ENCODE results near the gene APC2.

APC2 gene

DNA sequence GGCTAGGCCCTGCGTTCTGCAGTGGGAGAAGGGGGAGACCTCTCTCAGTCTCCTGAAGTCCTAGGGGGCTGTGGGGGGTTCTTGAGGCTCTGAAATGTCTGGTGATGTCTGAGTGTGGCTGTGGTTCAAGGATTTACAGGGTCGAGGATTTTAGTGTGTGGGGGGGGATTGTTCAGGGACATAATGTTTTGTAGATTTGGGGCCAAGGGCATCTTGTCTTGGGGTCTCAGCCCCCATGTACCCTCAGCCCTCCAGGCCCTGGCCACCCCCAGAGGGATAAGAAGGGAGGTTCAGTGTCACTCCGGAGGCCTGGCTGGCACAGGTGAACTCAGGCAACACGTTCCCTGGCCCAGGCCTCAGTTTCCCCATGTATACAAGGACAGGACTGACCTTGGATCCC is 2.4 kb upstream of the APC2 start:
- DNase-seq, result no peak

GRCh38 chr19:1447944-1448343 is 2.0 kb upstream of the APC2 start:
- DNase-seq, result no peak

- no peak for DNase-seq
These were observed 1.1 kb downstream of the APC2 start for GRCh38 chr19:1450735-1451731.

DNA sequence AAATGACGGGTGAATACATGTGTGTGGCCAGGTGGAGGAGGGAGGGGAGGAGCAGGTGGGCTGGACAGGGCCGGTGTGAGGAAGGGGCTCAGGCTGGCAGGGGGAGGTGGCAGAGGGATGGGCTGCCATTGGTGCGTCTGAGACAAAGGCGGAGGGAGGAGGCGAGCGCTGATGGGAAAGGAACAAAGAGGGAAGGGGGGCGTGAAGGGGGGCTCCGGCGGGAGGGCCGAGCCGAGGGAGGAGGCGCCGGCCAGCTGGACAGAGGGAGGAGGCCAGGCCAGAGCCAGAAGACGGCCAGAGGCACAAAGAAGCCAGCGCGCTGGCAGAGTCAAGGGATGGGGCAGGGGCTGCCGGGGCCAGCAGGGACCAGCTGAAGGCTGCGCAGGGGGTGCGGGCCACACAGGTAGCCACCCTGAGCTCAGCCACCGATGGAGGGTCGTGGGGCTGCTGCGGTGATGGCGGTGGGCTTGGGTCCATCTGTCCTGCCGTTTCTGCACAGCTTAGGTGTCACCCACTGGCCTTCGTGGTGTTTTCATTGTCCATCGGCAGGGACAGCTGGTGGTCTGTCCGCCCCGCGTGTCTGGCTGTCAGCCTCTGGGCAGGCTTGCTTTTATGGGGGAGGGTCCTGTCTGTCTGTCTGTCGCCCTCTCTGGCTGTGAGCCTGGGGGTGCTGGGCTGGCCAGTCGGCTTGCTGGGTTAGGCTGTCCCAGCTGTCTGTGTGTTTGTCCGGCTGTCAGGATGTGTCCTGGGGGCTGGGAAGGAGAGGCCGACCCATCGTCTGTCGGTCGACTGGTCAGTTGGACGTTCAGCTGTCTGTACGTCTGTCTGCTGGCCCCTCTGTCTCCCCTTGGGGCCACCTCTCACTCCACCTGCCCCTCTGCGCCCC is 2.2 kb downstream of the APC2 start:
- no peak for DNase-seq

- DNase-seq, result no peak
These were observed 3.0 kb downstream of the APC2 start for GRCh38 chr19:1452802-1453524.

DNA sequence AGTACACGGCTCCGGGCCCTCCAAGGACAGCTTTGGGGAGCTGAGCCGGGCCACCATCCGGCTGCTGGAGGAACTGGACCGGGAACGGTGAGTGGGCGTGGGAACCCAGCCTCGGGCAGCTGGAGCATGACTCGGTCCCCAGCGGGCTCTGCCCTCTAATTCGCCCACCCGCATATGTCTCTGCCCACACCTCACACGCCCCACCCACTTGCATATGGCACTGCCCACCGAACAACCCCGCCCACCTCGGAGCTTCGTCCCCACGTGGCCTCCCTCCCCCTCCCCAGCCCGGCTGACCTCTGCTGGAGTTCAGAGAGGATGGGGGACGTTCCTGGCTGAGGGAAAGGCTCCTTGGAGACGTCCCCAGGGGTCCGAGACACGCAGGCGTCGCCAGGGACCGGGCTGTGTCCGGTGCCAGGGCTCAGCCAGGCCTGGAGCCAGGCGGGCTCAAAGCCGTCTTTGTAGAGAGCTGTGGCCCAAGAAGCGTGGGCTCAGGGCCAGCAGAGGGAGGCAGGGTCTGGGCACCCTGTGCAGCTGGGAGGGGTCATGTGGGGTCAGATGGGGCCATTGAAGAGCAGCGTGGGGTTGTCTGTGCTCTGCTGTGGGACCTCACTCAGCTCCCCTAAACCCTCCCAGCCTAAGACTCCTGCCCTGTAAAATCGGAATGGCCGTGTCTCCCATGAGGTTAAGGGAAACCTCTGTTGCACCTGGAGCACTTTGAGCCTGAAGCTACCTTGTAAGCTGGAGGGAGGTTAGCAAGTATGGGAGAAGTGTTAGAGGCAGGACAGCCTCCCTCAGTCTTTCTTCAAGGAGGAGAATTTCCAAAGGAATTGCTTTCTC is 3.8 kb downstream of the APC2 start:
- DNase-seq, result no peak

- no peak for DNase-seq
These were observed 5.0 kb downstream of the APC2 start for GRCh38 chr19:1455002-1455335.

- peak; percentile 80 for DNase-seq
These were observed 5.6 kb downstream of the APC2 start for GRCh38 chr19:1455336-1456120.

GRCh38 chr19:1456121-1456900 is 6.4 kb downstream of the APC2 start:
- no peak for DNase-seq

DNA sequence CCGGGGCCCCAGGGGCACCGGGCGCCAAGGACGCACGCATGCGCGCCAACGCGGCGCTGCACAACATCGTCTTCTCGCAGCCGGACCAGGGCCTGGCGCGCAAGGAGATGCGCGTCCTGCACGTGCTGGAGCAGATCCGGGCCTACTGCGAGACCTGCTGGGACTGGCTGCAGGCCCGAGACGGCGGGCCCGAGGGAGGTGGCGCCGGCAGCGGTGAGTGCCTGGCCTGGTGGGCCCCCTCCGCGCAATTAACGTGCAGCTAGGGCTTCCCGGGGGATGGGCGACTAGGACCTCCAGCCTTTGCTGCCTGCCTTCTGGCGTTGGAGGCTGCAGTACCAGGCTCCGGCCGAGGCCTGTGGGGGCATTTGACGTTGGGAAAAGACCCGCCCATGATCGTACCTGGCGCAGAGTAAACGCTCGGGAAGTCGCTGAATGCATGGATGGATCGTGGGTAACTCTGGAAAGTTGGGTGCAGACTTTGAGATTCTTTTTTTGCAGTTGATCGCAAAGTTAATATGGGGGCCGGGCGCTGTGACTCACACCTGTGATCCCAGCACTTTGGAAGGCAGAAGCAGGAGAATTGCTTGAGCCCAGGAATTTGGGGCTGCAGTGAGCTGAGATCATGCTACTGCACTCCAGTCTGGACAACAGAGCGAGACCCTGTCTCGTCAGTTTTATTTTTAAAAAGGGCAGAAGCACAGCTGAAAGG is 7.3 kb downstream of the APC2 start:
- no peak for DNase-seq

DNA sequence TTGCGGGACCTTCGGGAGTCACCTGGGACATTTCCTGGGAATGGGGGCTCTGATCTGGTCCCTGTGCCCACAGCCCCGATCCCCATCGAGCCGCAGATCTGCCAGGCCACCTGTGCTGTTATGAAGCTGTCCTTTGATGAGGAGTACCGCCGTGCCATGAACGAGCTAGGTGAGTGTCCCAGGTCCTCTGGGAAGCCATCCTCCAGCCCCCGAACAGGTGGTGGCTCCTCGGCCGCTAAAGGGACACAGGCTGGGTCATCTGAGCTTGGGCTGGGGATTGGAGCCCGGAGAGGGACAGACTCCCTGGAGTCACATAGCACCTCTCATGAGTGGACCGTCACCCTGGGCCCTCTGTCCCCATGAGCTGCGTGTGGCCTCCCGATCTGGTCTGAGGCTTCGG is 8.0 kb downstream of the APC2 start:
- no peak for DNase-seq

DNA sequence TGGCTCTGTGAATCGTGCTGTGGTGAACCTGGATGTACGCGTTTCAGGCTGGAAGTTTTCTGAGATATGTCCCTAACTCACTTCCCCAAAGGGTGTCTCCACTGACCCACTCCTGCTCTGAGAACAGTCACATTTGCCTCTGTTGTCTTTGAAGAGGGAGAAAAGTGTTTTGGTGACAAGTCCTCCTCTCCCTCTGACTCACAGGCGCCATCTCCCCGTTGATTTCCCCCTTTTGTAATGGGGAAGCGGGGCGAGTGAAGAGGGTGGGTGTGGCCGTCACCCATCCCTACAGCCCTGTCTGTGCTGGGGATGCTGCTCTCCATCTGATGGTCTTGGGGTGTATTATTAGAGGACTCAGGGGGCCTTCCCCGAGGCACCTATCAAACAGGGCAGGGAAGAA is 9.6 kb downstream of the APC2 start:
- no peak for DNase-seq

DNA sequence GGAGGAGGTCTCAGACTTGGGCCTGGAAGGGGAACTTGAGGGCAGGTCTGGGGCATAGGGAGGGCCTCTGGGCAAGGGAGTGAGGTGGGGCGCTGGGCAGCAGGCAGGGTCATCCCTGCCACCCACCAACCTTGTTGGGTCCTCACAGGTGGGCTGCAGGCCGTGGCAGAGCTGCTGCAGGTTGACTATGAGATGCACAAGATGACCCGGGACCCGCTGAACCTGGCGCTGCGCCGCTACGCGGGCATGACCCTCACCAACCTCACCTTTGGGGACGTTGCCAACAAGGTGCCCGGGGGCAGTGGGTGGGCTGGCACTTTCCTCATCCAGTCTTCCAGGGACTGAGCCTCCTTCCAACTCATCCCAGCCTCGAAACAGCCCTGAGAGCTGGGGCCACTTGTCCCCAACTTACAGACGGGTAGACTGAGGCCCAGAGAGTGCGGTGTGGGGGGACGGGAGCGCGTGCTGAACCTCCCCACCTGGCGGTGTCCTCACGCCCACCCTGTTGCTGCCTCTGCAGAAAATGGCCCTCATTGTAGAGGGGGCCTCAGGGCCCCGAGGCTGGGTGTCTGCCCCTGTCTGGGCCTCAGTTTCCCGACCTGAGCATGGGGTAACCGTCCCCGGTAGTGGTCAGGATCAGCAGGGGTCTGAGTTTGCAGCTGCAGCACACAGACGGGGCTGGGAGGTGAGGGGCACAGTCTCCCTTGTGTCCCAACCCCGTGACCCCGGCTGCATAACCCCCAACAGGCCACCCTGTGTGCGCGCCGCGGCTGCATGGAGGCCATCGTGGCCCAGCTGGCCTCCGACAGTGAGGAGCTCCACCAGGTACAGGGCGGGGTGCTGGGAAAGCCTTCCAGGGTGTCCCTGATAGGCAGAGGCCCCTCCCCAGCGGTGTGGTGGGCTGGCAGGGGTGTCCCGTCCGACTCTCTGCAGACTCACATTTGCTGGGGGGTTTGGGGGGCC is 10.4 kb downstream of the APC2 start:
- no peak for DNase-seq

DNA sequence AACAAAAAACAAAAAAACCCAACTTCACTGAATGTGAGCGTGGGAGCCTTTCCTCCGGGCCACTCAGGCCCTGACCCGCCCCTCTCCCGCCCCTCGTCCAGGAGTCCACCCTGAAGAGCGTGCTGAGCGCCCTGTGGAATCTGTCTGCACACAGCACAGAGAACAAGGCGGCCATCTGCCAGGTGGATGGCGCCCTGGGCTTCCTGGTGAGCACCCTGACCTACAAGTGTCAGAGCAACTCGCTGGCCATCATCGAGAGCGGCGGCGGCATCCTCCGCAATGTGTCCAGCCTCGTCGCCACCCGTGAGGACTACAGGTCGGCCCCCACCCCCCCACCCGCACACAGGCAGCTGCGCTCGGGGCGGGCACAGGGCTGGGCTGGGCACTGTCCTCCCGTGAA is 11.9 kb downstream of the APC2 start:
- DNase-seq, result no peak

DNA sequence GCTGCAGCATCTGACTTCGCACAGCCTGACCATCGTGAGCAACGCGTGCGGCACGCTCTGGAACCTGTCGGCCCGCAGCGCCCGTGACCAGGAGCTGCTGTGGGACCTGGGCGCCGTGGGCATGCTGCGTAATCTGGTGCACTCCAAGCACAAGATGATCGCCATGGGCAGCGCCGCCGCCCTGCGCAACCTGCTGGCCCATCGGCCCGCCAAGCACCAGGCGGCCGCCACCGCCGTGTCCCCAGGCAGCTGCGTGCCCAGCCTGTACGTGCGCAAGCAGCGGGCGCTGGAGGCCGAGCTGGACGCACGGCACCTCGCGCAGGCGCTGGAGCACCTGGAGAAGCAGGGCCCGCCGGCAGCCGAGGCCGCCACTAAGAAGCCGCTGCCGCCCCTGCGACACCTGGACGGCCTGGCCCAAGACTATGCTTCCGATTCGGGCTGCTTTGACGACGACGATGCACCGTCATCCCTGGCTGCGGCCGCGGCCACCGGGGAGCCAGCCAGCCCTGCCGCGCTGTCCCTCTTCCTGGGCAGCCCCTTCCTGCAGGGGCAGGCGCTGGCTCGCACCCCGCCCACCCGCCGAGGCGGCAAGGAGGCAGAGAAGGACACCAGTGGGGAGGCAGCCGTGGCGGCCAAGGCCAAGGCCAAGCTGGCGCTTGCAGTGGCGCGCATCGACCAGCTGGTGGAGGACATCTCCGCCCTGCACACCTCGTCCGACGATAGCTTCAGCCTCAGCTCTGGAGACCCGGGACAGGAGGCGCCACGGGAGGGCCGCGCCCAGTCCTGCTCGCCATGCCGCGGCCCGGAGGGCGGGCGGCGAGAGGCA is 15.5 kb downstream of the APC2 start:
- DNase-seq, result peak; percentile 36

GRCh38 chr19:1466018-1466460 is 16.1 kb downstream of the APC2 start:
- DNase-seq, result no peak

- no peak for DNase-seq
These were observed 16.7 kb downstream of the APC2 start for GRCh38 chr19:1466461-1467214.
